Stimulated activated CD4-positive, alpha-beta T cell treated with anti-CD3 and anti-CD28 coated beads, Interleukin-2, amount 100 ng/mL, for 48 hours (primary cell): ENCODE measurements around the gene EEFSEC.

Source experiments
- DNase-seq, 2 donors: peaks; one replicate each; pipeline ENCODE4 v3.0.0-alpha.2; 2020

The EEFSEC gene

DNA sequence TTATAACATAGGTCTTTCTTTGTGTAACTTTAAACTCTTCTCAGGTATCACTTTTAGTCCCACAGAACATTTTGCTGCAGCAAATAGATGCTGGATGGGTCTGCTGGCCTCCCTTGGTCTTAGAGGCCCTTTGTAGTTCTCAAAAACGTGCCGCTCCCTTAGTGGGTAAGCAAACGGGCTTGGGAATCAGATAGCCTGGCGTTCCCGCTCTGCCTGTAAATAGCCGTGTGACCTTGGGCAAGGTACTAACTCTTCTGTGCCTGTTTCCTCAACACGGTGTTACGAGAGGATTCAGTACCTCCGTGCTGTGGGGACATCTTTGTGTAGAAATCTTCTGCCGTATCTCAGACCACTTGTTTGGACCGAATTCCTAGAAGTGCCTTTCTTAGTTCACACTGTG is 249.0 kb downstream of the EEFSEC start:
- no peak for DNase-seq

GRCh38 chr3:128402998-128403397 is 249.7 kb downstream of the EEFSEC start:
- no peak for DNase-seq

GRCh38 chr3:128404276-128405068 is 251.2 kb downstream of the EEFSEC start:
- no peak for DNase-seq

- DNase-seq: no peak
These were observed 252.4 kb downstream of the EEFSEC start for GRCh38 chr3:128405554-128406277.

DNA sequence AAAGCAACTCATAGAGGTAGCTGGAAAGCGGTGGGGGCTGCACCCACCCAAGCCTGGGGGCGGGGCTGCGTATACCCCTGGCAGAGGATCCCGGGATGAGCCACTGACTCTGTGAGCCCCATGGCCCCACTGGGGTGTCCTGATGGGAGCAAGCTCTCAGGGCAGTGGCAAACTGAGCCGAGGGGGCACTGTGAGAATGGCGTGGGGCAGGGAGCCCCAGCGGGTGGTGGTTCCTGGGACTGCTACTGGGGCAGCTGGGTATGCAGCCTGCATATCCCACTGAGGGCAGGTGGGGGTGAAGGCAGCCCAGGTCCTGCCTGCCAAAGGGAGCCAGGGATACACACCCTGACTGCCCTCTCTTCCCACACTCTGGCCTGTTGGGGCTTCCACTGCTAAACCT is 254.0 kb downstream of the EEFSEC start:
- no peak for DNase-seq

GRCh38 chr3:128408012-128408692 is 254.9 kb downstream of the EEFSEC start:
- no peak for DNase-seq

- DNase-seq: no peak
These were observed 255.7 kb downstream of the EEFSEC start for GRCh38 chr3:128408693-128409623.

DNA sequence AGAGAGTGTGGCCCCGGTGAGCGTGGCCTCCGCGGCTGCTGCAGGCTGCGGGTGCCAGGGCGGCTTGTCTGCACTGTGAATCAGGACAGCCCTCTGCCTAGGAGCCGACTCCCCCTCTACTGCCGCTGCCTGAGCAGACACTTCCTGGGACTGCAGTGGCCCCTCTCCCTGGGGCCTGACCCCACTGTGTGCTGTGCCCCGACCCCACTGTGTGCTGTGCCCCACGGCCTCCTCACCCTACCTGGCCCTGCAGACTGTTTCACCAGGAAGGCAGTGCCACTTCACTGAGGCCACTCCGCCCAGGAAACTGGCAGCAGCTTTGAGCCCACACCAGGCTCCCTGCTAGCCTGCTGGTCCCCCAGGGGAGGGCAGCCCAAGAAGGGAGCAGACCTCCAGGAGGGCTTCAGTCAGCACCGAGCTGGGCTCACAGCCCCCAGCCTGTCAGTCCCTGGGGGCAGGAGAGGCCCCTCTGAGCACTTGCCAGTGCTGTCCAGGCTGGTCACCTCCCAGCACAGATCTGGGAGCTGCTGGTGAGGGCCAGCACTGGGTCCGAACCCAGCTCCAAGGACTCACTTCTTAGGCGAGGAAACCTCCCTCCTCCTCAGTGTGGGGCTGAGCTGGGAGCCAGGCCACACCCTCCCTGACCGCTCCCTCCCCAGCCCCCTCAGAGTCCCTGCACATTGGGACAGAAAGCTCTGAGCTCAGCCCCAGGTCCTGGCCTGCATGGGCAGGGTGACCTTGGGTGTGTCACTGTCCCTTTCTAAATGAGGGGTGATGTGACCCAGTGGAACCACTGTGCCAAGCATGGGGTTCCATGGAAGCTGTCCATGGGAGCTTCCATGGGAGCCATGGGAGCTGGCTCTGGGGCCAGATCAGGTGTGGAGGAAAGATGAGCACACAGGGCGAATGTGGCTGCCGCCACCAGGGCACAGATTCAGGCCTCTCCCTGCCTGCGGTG is 256.6 kb downstream of the EEFSEC start:
- DNase-seq: no peak

DNA sequence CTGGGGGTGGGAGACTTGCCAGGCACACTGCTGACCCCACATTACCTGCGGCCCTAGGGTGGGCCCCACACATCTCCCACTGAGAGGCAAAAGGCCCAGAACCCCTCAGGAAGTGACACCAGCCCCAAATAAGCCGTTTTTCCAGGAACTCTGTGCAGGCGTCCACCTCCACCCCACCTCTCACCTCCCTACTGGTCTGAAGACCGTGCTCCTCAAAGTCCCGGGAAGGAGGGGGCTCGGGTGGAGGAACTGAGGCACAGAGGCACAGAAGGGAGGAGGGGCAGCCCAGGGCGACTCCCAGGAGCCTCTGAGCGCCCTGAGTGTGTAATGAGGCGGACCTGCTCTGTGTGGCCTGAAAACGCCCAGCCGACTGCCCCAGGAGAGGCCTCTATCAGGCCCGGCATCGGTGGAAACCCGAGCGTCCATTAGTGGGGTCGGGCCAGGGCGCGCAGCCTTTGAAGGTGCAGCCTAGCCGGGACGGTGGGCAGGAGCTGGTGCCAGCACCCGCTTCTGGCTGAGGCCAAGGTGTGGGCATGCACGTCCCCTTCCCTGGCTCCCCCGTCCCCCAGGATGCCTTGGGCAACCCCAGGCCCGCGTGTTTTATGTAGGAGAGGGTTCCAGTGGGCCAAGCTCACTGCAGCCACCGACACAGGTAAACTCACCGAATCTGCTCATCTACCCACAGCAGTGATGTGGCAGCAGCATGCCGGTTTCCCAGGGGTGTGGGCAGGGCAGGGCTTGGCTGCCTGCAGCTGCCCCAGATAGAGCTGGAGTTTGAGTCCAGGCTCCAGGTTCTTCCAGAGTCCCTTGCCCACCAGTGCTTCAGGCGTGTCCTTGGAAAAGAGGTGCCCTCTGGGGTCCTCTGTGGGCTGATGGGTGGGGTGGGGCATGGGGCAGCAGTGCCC is 257.6 kb downstream of the EEFSEC start:
- no peak for DNase-seq

- no peak for DNase-seq
These were observed 258.3 kb downstream of the EEFSEC start for GRCh38 chr3:128411574-128412064.

GRCh38 chr3:128412180-128413002 is 259.1 kb downstream of the EEFSEC start:
- no peak for DNase-seq

GRCh38 chr3:128413003-128413370 is 259.7 kb downstream of the EEFSEC start:
- DNase-seq: no peak

DNA sequence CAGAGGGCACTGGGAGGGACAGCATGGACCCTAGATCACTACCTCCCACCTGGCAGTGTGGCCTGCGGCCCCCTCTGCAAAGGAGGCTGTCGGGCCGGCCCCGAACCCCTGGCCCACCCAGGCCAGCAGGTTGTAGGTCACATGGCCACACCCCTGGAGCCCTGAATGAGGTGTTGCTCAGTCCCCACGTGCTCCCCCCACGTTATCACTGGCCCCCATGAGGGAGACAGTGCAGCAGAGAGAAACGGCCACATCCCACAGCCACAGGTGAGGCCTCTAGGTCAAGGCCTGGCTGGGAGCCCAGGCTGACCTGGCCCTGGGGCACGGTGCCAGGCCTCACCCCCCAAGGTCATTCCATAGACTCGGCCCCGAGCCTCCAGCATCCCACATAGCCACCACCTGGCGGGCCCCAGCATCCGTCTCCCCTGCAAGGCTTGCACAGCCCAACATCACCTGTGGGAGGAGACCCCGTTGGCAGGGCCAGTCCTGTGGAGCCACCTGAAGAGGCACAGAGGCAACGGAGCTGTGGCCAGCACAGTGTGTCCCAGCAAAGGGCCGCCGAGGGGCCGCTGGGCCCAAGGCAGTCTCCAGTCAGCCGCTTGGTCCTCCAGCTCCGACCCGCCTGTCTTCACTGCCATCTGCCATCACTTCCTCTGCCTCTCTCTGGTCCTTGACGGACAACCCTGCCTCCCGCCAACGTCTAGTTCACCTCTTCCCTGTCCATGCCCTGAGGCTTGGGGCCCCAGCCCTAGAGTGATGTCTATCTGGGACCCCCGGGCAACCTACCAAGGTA is 260.3 kb downstream of the EEFSEC start:
- DNase-seq: no peak

DNA sequence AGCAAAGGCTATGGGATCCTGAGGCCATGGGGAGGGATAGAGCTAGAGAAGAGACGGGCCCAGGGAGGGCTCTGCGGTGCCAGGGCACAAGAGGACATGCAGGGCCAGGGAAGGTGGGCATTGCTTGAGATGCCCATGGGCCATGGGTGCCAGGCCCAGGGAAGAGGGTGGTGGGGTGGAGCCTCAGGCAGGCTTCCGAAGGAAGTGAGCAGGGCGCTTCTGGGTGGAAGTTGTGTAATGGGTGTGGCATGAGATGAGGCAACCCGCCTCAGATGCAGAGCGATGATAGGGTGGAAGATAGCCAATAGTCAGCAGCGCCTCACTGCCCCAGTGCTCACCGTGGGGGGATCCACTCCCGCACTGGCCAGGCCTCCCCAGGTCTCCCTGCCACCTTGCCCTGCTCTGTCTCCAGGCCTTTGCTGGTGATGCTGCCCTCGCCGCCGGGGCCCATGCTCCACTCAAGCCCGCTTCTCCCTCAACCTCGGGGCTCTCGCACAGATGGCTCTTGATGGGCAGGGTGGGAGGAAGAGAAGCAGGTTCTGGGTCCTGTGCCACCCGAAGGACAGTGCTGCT is 262.0 kb downstream of the EEFSEC start:
- no peak for DNase-seq

DNA sequence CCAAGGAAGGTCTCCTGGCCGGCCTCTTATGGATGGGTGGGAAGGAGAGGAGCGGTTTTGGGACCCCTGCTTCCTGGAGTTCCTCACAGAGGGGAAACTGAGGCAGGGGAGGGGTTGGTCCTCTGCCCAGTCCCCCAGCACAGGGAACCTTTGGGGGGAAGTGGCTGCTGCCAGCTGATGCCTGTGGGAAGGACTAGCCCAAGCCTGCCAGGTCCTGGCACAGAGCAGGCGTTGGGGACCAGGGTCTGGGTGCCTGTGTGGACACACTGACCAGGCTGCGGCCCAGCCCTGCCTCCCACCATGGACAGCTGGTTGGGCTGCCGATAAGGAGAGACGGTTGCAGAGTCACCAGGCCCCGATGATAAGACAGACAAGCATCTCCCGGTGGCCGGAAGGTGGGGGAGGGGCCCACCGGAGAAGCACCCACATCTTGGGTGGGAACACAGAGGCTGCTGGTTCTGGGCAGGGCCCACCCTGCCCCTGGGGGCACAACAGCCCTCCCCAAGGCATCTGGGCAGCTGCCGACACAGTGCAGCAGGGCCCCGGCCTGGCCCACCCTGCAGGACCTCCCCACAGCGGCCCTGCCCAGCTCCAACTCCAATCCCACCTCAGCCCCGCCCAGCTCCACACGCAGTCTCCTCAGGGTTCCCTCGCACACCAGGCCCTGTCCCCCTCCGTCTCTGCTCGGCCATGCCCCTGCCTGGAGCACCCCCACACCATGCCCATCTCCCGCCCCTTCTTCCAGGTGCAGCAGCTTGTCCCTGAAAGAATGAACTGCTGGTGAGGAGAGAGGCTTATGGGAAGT is 262.7 kb downstream of the EEFSEC start:
- no peak for DNase-seq

GRCh38 chr3:128416578-128417211 is 263.4 kb downstream of the EEFSEC start:
- no peak for DNase-seq

- no peak for DNase-seq
These were observed 265.6 kb downstream of the EEFSEC start for GRCh38 chr3:128418900-128419299.
